Esophagus muscularis mucosa (tissue), 3 donors: ENCODE data around the gene ISL1.

Experiments
- POLR2A ChIP-seq: fragments of 450-650 bp; IDR thresholded peaks from one replicate; pipeline ENCODE4 v1.6.1; 2017; ENCODE audit warnings: antibody characterized with exemption, moderate library complexity, mild to moderate bottlenecking, low read depth
- TF ChIP-seq, protein P1 (sequence below), 3 experiments: fragments of 200-600 bp in 2 of 3; fragments of 450-650 bp in 1 of 3; sonication (generic) in 2 of 3; IDR thresholded peaks; one replicate each; pipeline ENCODE4 v1.5.1; 2017 to 2019; ENCODE audit warnings: antibody characterized with exemption in 3 of 3, mild to moderate bottlenecking in 2 of 3, moderate library complexity in 1 of 3

DNA sequence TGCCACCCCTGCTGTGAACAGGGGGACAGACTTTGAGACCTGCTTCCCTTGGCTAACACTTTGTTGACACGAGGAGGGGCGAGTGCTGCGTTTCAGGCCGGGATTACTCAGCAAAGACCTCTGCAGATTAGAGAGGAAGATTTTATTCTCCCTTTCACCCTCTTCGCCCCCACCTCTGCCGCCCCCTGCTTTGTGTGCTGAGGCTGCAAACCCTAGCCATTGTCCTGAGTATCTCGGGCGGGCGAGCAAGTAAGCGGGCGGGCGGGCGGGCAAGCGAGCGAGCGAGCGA is 6.0 kb downstream of the ISL1 start:
- no peak for TF ChIP-seq POLR2A
- TF ChIP-seq, protein P1, sequence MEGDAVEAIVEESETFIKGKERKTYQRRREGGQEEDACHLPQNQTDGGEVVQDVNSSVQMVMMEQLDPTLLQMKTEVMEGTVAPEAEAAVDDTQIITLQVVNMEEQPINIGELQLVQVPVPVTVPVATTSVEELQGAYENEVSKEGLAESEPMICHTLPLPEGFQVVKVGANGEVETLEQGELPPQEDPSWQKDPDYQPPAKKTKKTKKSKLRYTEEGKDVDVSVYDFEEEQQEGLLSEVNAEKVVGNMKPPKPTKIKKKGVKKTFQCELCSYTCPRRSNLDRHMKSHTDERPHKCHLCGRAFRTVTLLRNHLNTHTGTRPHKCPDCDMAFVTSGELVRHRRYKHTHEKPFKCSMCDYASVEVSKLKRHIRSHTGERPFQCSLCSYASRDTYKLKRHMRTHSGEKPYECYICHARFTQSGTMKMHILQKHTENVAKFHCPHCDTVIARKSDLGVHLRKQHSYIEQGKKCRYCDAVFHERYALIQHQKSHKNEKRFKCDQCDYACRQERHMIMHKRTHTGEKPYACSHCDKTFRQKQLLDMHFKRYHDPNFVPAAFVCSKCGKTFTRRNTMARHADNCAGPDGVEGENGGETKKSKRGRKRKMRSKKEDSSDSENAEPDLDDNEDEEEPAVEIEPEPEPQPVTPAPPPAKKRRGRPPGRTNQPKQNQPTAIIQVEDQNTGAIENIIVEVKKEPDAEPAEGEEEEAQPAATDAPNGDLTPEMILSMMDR (IDR thresholded peaks at IDR 0.05): no peak
